ENCODE data around the gene FAIM2. TPM values are rescaled to one million over a fixed set of nuclear protein-coding genes. Genes with fewer than 3 reads are reported as not detected.

Gene FAIM2
- total and polyA plus RNA-seq, 2 donors: 7.4 to 9.1 TPM

- 66% methylated on average over 12 of the region's 12 CpGs for WGBS
- Histone ChIP-seq H3K4me3 (ENCODE audit: low read depth, low read length) (no peak overlapping the region), H3K36me3 (ENCODE audit: insufficient read depth) (no peaks in the 10 kb centered on the region), H3K4me1 (ENCODE audit: insufficient read depth) (no peaks in the 10 kb centered on the region), H3K27ac (ENCODE audit: low read depth) (no peak overlapping the region)
- DNase-seq (ENCODE audit: extremely low spot score): no peak
Observed at GRCh38 chr12:49920241-49920914, 16.7 kb upstream of the FAIM2 start.

- DNase-seq (ENCODE audit: extremely low spot score): no peak
- WGBS: 89% methylated on average over 5 of the region's 5 CpGs
- no peak overlapping the region for H3K27ac ChIP-seq (ENCODE audit: low read depth)
Observed at GRCh38 chr12:49917788-49918173, 14.1 kb upstream of the FAIM2 start.

GRCh38 chr12:49917166-49917787 is 13.6 kb upstream of the FAIM2 start:
- H3K4me1 ChIP-seq (ENCODE audit: insufficient read depth): no peaks in the 10 kb centered on the region
- WGBS: 83% methylated on average over 12 of the region's 12 CpGs
- H3K4me3 ChIP-seq (ENCODE audit: low read depth, low read length): no peak overlapping the region
- DNase-seq (ENCODE audit: extremely low spot score): no peak
- H3K36me3 ChIP-seq (ENCODE audit: insufficient read depth): no peaks in the 10 kb centered on the region
- no peak overlapping the region for H3K27ac ChIP-seq (ENCODE audit: low read depth)

More at GRCh38 chr12:49917788-49918173, 14.1 kb upstream of the FAIM2 start:
- Histone ChIP-seq H3K36me3 (ENCODE audit: insufficient read depth) (no peaks in the 10 kb centered on the region), H3K4me1 (ENCODE audit: insufficient read depth) (no peaks in the 10 kb centered on the region), H3K4me3 (ENCODE audit: low read depth, low read length) (no peak overlapping the region)

- WGBS: 82% methylated on average over 8 of the region's 8 CpGs
- Histone ChIP-seq H3K4me1 (ENCODE audit: insufficient read depth) (no peaks in the 10 kb centered on the region), H3K27ac (ENCODE audit: low read depth) (no peak overlapping the region), H3K36me3 (ENCODE audit: insufficient read depth) (no peaks in the 10 kb centered on the region), H3K4me3 (ENCODE audit: low read depth, low read length) (no peak overlapping the region)
- no peak for DNase-seq (ENCODE audit: extremely low spot score)
Observed at GRCh38 chr12:49916129-49916919, 12.6 kb upstream of the FAIM2 start.

- DNase-seq (ENCODE audit: extremely low spot score): no peak
- no peak overlapping the region for H3K4me3 ChIP-seq (ENCODE audit: low read depth, low read length)
- no peak overlapping the region for H3K27ac ChIP-seq (ENCODE audit: low read depth)
- WGBS: 79% methylated on average over 16 of the region's 16 CpGs
- H3K36me3 ChIP-seq (ENCODE audit: insufficient read depth): no peaks in the 10 kb centered on the region
- no peaks in the 10 kb centered on the region for H3K4me1 ChIP-seq (ENCODE audit: insufficient read depth)
Observed at GRCh38 chr12:49912345-49913255, 8.9 kb upstream of the FAIM2 start.

GRCh38 chr12:49911213-49911605 is 7.5 kb upstream of the FAIM2 start:
- no peak for DNase-seq (ENCODE audit: extremely low spot score)
- WGBS: 91% methylated on average over 2 of the region's 2 CpGs

GRCh38 chr12:49910331-49911212 is 6.9 kb upstream of the FAIM2 start:
- Histone ChIP-seq H3K4me3 (ENCODE audit: low read depth, low read length) (no peak overlapping the region), H3K4me1 (ENCODE audit: insufficient read depth) (no peaks in the 10 kb centered on the region), H3K27ac (ENCODE audit: low read depth) (no peak overlapping the region), H3K36me3 (ENCODE audit: insufficient read depth) (no peaks in the 10 kb centered on the region)
- DNase-seq (ENCODE audit: extremely low spot score): no peak
- whole genome bisulfite sequencing: 93% methylated on average over 15 of the region's 15 CpGs

More at GRCh38 chr12:49911213-49911605, 7.5 kb upstream of the FAIM2 start:
- no peaks in the 10 kb centered on the region for H3K36me3 ChIP-seq (ENCODE audit: insufficient read depth)
- no peak overlapping the region for H3K4me3 ChIP-seq (ENCODE audit: low read depth, low read length)
- no peak overlapping the region for H3K27ac ChIP-seq (ENCODE audit: low read depth)
- H3K4me1 ChIP-seq (ENCODE audit: insufficient read depth): no peaks in the 10 kb centered on the region

GRCh38 chr12:49909826-49910225 is 6.1 kb upstream of the FAIM2 start:
- H3K4me1 ChIP-seq (ENCODE audit: insufficient read depth): no peaks in the 10 kb centered on the region
- no peak for DNase-seq (ENCODE audit: extremely low spot score)
- no peaks in the 10 kb centered on the region for H3K36me3 ChIP-seq (ENCODE audit: insufficient read depth)
- 72% methylated on average over 16 of the region's 16 CpGs for WGBS
- no peak overlapping the region for H3K27ac ChIP-seq (ENCODE audit: low read depth)
- H3K4me3 ChIP-seq (ENCODE audit: low read depth, low read length): no peak overlapping the region

- no peak for DNase-seq (ENCODE audit: extremely low spot score)
- Histone ChIP-seq H3K4me3 (ENCODE audit: low read depth, low read length) (no peak overlapping the region), H3K4me1 (ENCODE audit: insufficient read depth) (no peaks in the 10 kb centered on the region), H3K36me3 (ENCODE audit: insufficient read depth) (no peaks in the 10 kb centered on the region), H3K27ac (ENCODE audit: low read depth) (no peak overlapping the region)
- WGBS: 96% methylated on average over 4 of the region's 4 CpGs
Observed at GRCh38 chr12:49909356-49909755, 5.7 kb upstream of the FAIM2 start.

GRCh38 chr12:49907352-49907751 is 3.7 kb upstream of the FAIM2 start:
- H3K4me3 ChIP-seq (ENCODE audit: low read depth, low read length): no peak overlapping the region
- H3K4me1 ChIP-seq (ENCODE audit: insufficient read depth): no peaks in the 10 kb centered on the region
- 85% methylated on average over 1 of the region's 1 CpG for WGBS
- no peak for DNase-seq (ENCODE audit: extremely low spot score)
- no peak overlapping the region for H3K27ac ChIP-seq (ENCODE audit: low read depth)
- H3K36me3 ChIP-seq (ENCODE audit: insufficient read depth): no peaks in the 10 kb centered on the region

- 96% methylated on average over 7 of the region's 7 CpGs for WGBS
- no peak for DNase-seq (ENCODE audit: extremely low spot score)
- no peak overlapping the region for H3K4me3 ChIP-seq (ENCODE audit: low read depth, low read length)
- H3K4me1 ChIP-seq (ENCODE audit: insufficient read depth): no peaks in the 10 kb centered on the region
- H3K36me3 ChIP-seq (ENCODE audit: insufficient read depth): no peaks in the 10 kb centered on the region
- no peak overlapping the region for H3K27ac ChIP-seq (ENCODE audit: low read depth)
Observed at GRCh38 chr12:49905718-49906314, 2.1 kb upstream of the FAIM2 start.

- WGBS: 84% methylated on average over 11 of the region's 11 CpGs
- H3K27ac ChIP-seq (ENCODE audit: low read depth): no peak overlapping the region
- no peaks in the 10 kb centered on the region for H3K4me1 ChIP-seq (ENCODE audit: insufficient read depth)
- no peak for DNase-seq (ENCODE audit: extremely low spot score)
- no peaks in the 10 kb centered on the region for H3K36me3 ChIP-seq (ENCODE audit: insufficient read depth)
- no peak overlapping the region for H3K4me3 ChIP-seq (ENCODE audit: low read depth, low read length)
Observed at GRCh38 chr12:49904601-49905000, 901 bp upstream of the FAIM2 start.
